ENCODE data around the gene KPNA1. TPM values are rescaled to one million over a fixed set of nuclear protein-coding genes. Genes with fewer than 3 reads are reported as not detected.
A peak's percentile ranks its signal among the peaks of the same experiment; 100 is the strongest.

KPNA1 gene
- total and polyA plus RNA-seq, 3 donors from 2014 or later: 48.1 to 88.2 (median 64.0) TPM

DNA sequence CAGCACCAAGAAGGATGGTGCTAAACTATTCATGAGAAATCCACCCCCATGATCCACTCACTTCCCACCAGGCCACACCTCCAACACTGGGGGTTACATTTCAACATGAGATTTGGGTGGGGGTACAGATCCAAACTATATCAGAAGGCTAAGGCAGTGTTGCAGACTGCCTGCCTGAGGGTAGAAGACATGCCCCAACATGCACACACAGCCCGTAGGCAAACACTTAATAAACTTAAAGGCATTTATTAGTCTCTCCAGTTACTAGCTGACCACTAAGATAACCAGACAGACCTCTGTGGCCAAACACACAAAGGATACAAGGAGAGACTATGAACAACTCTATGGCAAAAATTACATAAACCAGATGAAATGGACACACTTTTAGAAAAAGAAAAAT, 120.6 kb downstream of the KPNA1 start:
- H3K4me3 ChIP-seq: no peak overlapping the region
- H3K4me1 ChIP-seq: peaks cover 7% of the 10 kb centered on the region
- no peak for DNase-seq
- H3K27me3 ChIP-seq: no peaks in the 10 kb centered on the region
- TF ChIP-seq, protein P1, sequence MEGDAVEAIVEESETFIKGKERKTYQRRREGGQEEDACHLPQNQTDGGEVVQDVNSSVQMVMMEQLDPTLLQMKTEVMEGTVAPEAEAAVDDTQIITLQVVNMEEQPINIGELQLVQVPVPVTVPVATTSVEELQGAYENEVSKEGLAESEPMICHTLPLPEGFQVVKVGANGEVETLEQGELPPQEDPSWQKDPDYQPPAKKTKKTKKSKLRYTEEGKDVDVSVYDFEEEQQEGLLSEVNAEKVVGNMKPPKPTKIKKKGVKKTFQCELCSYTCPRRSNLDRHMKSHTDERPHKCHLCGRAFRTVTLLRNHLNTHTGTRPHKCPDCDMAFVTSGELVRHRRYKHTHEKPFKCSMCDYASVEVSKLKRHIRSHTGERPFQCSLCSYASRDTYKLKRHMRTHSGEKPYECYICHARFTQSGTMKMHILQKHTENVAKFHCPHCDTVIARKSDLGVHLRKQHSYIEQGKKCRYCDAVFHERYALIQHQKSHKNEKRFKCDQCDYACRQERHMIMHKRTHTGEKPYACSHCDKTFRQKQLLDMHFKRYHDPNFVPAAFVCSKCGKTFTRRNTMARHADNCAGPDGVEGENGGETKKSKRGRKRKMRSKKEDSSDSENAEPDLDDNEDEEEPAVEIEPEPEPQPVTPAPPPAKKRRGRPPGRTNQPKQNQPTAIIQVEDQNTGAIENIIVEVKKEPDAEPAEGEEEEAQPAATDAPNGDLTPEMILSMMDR (IDR thresholded peaks at IDR 0.05): no peak
- TF ChIP-seq POLR2A (IDR thresholded peaks at IDR 0.05): no peak
- no peak overlapping the region for H3K27ac ChIP-seq
- H3K9me3 ChIP-seq: no peaks in the 10 kb centered on the region
- 74 to 86% methylated on average over 1 of the region's 1 CpG for WGBS, 2 donors
- intact Hi-C loops (cut with DNase I; ENCODE audit: low total_unique reads): no loop called here
- no peaks in the 10 kb centered on the region for H3K36me3 ChIP-seq (ENCODE audit: low read depth, missing control alignments)

DNA sequence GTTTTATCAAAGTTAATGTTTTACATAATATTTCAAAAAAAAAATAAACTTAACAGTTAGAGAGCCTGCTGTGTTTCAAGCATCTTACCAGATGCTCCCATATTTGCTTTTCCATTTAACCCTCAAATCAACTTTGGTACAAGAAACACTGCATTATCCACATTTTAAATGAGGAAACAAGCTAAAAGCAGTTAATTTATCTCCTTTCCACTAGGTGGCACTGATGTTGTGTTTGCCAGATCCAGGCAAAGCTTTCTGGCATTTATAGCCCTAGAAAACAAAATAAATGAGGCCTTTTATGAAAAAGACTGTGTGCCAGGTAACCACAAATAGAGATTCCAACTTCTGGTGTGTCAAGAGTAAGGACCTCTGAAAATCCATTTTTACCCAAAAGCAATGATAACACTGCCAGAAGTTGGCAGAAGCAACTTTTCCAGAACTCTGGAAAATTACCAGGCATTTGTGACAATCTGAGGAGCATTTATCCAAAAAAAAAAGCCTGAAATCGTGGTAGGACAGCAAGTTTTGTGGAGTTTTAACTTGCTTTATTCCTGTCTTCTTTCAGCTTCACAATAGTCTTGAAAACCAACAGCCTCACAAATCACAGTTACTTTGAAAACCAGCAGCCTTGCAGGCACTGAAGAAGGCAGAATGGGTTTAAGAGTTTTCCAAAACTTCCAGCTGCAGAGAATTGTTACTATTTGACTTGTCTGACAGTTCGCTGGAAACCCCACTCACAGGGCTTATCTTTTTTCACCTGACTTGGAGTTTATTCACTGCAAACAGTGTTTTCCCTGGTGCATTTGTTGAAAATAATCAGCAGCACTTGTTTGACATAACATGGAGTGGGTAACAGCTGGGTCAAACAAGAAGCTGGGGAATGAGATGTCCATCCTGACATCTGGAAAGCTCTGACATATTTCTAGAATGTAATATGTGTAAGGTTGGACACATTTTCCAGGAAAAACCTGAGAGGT, 121.6 kb downstream of the KPNA1 start:
- no peak for TF ChIP-seq POLR2A (IDR thresholded peaks at IDR 0.05)
- TF ChIP-seq, protein P1 (IDR thresholded peaks at IDR 0.05): peak; percentile 50 to 73 (median 55)
- Histone ChIP-seq H3K36me3 (ENCODE audit: low read depth, missing control alignments) (no peaks in the 10 kb centered on the region), H3K9me3 (no peaks in the 10 kb centered on the region), H3K4me1 (peaks cover 7% of the 10 kb centered on the region), H3K27ac (peak overlapping the region in 1 of 2 donors; percentile 21), H3K4me3 (no peak overlapping the region), H3K27me3 (no peaks in the 10 kb centered on the region)
- no peak for DNase-seq
- WGBS, 2 donors: 37 to 55% methylated on average over 2 of the region's 2 CpGs
- intact Hi-C loops (cut with DNase I; ENCODE audit: low total_unique reads): no loop called here

DNA sequence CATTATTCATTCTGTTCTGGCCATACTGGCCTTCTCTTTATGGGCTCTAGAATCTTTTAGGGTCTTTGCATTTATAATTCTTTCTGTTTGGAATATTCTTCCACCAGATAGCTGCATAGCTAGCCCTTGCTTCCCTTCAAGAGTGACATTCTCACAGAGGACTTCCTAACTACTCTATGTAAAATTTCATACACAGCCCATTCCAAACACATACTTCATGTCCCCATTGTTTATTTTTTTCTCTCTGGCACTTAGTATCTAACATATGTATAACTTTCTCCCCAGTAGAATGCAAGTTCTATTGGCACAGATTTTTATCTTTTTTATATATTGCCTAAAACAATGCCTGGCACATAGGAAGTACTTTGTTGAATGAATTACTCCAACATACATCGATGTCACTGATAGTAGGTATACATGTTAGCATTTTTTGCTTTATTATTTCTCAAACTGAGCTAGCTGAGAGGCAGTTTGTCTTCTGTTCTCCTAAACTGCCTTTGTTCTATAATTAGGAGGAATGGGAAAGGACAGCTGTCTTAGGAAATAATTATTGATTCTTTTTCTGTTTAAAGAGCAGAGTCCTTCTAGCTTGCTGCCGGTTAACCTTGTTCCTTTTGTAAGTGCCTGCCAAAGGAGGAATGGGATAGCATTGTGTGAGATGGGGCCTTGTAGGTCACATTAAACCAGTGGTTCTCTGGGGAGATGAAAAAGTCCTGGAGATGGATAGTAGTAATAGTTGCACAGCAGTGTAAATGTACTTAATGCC, 122.9 kb downstream of the KPNA1 start:
- Histone ChIP-seq H3K36me3 (ENCODE audit: low read depth, missing control alignments) (no peaks in the 10 kb centered on the region), H3K27ac (peak overlapping the region in 1 of 2 donors; percentile 36), H3K4me3 (no peak overlapping the region), H3K4me1 (peaks cover 7% of the 10 kb centered on the region), H3K9me3 (no peaks in the 10 kb centered on the region), H3K27me3 (no peaks in the 10 kb centered on the region)
- DNase-seq: no peak
- intact Hi-C loops (cut with DNase I; ENCODE audit: low total_unique reads): no loop called here
- WGBS, 2 donors: 38 to 46% methylated on average over 2 of the region's 2 CpGs
- TF ChIP-seq, protein P1 (IDR thresholded peaks at IDR 0.05): no peak
- no peak for TF ChIP-seq POLR2A (IDR thresholded peaks at IDR 0.05)

DNA sequence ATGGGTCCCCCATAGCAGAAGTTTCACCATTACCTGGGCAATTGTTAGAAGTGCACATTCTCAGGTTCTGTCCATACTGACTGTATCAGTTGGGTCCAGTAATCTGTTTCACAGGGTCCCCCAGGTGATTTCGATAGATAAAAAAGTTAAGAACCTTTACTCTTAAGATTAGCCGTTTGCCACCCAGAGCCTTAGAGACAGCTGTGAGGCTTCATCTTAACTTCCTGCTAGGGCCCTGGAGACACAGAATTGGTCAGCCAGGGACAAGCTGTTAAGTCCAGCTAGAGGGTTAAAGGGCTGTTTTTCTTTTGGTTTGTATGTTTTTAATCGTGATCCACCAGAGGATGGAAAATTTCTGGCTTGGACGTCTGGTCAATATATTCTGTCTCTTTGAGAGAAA, 124.1 kb downstream of the KPNA1 start:
- no peaks in the 10 kb centered on the region for H3K27me3 ChIP-seq
- H3K36me3 ChIP-seq (ENCODE audit: low read depth, missing control alignments): no peaks in the 10 kb centered on the region
- no peak overlapping the region for H3K4me3 ChIP-seq
- 56% methylated on average over 4 of the region's 4 CpGs for WGBS, 2 donors
- H3K9me3 ChIP-seq: no peaks in the 10 kb centered on the region
- TF ChIP-seq, protein P1 (IDR thresholded peaks at IDR 0.05): no peak
- no peak for TF ChIP-seq POLR2A (IDR thresholded peaks at IDR 0.05)
- peak overlapping the region in 1 of 2 donors; percentile 14 for H3K27ac ChIP-seq
- intact Hi-C loops (cut with DNase I; ENCODE audit: low total_unique reads): no loop called here
- peaks cover 7% of the 10 kb centered on the region for H3K4me1 ChIP-seq
- no peak for DNase-seq
